Measurements from ENCODE around the gene OSBP2.

DNA sequence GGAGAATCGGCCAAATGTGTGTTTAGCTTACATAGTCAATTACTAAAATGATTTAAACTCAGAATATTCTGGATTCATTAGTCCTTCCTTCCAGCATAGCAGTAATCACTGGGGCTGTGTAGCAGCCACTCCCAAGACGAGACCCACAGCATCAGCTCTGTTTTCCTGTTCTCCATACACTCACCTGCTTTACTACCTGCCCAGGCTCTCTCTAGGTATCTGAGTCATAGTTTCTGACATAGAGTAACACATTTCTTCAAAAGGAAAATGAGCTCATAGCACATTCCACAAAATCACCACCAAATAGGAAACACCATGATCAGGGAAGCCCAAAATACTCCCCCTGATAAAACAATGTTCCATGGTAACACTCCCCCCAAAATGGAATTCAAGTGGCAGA, 251.0 kb downstream of the OSBP2 start:
- TF ChIP-seq, protein P1, sequence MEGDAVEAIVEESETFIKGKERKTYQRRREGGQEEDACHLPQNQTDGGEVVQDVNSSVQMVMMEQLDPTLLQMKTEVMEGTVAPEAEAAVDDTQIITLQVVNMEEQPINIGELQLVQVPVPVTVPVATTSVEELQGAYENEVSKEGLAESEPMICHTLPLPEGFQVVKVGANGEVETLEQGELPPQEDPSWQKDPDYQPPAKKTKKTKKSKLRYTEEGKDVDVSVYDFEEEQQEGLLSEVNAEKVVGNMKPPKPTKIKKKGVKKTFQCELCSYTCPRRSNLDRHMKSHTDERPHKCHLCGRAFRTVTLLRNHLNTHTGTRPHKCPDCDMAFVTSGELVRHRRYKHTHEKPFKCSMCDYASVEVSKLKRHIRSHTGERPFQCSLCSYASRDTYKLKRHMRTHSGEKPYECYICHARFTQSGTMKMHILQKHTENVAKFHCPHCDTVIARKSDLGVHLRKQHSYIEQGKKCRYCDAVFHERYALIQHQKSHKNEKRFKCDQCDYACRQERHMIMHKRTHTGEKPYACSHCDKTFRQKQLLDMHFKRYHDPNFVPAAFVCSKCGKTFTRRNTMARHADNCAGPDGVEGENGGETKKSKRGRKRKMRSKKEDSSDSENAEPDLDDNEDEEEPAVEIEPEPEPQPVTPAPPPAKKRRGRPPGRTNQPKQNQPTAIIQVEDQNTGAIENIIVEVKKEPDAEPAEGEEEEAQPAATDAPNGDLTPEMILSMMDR (IDR thresholded peaks at IDR 0.05): no peak
- TF ChIP-seq ZFX (IDR thresholded peaks at IDR 0.05; ENCODE audit: borderline replicate concordance): no peak

All from 22Rv1 (cell line).